ENCODE measurements around the gene CXCL8.

DNA sequence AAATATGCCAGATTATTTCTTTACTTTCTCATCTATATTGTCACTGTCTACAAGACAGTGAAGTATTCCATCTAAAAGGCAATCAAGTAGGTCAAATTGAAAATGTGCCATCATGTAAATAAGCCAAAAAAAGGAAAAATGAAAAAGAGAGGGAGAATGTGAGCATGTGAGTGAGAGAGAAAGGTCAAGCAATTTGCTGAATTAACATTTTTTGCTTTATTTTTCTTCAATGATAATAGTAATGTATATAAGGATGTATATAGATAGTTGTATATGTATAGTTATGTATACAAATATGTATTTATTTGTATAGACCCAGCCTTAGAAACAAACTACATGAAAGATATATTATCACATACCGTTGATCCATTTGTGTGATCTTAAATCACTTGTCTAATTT is 11.5 kb downstream of the CXCL8 start:
- TF ChIP-seq, protein P1, sequence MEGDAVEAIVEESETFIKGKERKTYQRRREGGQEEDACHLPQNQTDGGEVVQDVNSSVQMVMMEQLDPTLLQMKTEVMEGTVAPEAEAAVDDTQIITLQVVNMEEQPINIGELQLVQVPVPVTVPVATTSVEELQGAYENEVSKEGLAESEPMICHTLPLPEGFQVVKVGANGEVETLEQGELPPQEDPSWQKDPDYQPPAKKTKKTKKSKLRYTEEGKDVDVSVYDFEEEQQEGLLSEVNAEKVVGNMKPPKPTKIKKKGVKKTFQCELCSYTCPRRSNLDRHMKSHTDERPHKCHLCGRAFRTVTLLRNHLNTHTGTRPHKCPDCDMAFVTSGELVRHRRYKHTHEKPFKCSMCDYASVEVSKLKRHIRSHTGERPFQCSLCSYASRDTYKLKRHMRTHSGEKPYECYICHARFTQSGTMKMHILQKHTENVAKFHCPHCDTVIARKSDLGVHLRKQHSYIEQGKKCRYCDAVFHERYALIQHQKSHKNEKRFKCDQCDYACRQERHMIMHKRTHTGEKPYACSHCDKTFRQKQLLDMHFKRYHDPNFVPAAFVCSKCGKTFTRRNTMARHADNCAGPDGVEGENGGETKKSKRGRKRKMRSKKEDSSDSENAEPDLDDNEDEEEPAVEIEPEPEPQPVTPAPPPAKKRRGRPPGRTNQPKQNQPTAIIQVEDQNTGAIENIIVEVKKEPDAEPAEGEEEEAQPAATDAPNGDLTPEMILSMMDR (IDR thresholded peaks at IDR 0.05) = no peak
- TF ChIP-seq POLR2A (IDR thresholded peaks at IDR 0.05) = no peak
